Colonic mucosa (tissue), 4 donors: ENCODE measurements around the gene FAM8A1. TPM values are rescaled to one million over a fixed set of nuclear protein-coding genes. Genes with fewer than 3 reads are reported as not detected.

Experiments
- DNase-seq: peaks from one replicate; pipeline ENCODE4 v3.0.0-alpha.2; 2020
- H3K27ac ChIP-seq: fragments of 200-600 bp; one replicate; pipeline ENCODE4 v1.8.0; 2021
- H3K27me3 ChIP-seq: fragments of 200-600 bp; one replicate; pipeline ENCODE4 v1.8.0; 2021
- H3K36me3 ChIP-seq: fragments of 200-600 bp; one replicate; pipeline ENCODE4 v1.8.0; 2021
- H3K4me1 ChIP-seq: fragments of 200-600 bp; one replicate; pipeline ENCODE4 v1.8.0; 2021; ENCODE audit warnings: mild to moderate bottlenecking
- H3K4me3 ChIP-seq: fragments of 200-600 bp; one replicate; pipeline ENCODE4 v1.8.0; 2021
- H3K9ac ChIP-seq, 2 donors: one replicate each; pipeline ENCODE4 v1.7.0; 2013; ENCODE audit warnings: control low read depth in 2 of 2, low read depth in 2 of 2, low read length in 2 of 2
- H3K9me3 ChIP-seq: fragments of 200-600 bp; one replicate; pipeline ENCODE4 v1.8.0; 2021
- intact Hi-C: fragments of 100-400 bp; cut with DNase I; formaldehyde crosslinking; loops from one replicate; pipeline ENCODE4 v1.14.1; 2022
- total RNA-seq, 2 donors: library from RNA; stranded (reverse); fragmentation: NEBNext Ultra II Directional in 1 of 2; extraction: Animal tissue kit (Norgen Biotek cat#: 25700) in 1 of 2; gene quantifications; one replicate each; pipeline ENCODE4 v1.2.1, GENCODE V29; 2021
- TF ChIP-seq, protein P1 (sequence below): fragments of 200-600 bp; IDR thresholded peaks from one replicate; pipeline ENCODE4 v1.8.0; 2022; ENCODE audit warnings: antibody characterized with exemption, mild to moderate bottlenecking
- donor health status: healthy.
- donor health status: DM: no; HTN: no; CAD: no.
- donor health status: DM: no; HTN: no; CAD: no.

FAM8A1 gene
- total RNA-seq, 2 donors from 2014 or later, result 23.6 to 47.9 TPM

DNA sequence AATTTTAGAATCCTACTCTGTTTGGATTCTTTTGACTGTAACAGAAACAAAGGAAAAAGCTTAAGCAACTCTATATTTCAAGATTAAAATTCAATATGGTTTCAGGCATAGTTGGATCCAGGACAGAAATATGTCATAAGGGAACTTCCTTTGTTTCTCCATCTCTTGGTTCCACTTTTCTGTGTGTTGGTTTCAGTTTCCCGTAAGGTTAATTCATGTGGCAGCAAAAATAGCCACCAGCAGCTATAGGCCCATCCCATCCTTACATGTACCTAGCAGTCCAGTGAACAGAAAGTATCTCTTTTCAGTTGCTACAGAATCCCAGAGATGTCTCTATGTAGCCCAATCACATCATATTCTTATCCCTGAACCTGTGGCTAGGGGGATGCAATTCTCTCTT, 8.8 kb upstream of the FAM8A1 start:
- intact Hi-C loops, result no loop called here
- H3K27ac ChIP-seq, result no peak overlapping the region
- no peaks in the 10 kb centered on the region for H3K36me3 ChIP-seq
- TF ChIP-seq, protein P1, sequence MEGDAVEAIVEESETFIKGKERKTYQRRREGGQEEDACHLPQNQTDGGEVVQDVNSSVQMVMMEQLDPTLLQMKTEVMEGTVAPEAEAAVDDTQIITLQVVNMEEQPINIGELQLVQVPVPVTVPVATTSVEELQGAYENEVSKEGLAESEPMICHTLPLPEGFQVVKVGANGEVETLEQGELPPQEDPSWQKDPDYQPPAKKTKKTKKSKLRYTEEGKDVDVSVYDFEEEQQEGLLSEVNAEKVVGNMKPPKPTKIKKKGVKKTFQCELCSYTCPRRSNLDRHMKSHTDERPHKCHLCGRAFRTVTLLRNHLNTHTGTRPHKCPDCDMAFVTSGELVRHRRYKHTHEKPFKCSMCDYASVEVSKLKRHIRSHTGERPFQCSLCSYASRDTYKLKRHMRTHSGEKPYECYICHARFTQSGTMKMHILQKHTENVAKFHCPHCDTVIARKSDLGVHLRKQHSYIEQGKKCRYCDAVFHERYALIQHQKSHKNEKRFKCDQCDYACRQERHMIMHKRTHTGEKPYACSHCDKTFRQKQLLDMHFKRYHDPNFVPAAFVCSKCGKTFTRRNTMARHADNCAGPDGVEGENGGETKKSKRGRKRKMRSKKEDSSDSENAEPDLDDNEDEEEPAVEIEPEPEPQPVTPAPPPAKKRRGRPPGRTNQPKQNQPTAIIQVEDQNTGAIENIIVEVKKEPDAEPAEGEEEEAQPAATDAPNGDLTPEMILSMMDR, result no peak
- no peak for DNase-seq
- no peaks in the 10 kb centered on the region for H3K4me1 ChIP-seq
- H3K9ac ChIP-seq, result no peak overlapping the region
- no peaks in the 10 kb centered on the region for H3K27me3 ChIP-seq
- no peak overlapping the region for H3K4me3 ChIP-seq
- no peaks in the 10 kb centered on the region for H3K9me3 ChIP-seq

DNA sequence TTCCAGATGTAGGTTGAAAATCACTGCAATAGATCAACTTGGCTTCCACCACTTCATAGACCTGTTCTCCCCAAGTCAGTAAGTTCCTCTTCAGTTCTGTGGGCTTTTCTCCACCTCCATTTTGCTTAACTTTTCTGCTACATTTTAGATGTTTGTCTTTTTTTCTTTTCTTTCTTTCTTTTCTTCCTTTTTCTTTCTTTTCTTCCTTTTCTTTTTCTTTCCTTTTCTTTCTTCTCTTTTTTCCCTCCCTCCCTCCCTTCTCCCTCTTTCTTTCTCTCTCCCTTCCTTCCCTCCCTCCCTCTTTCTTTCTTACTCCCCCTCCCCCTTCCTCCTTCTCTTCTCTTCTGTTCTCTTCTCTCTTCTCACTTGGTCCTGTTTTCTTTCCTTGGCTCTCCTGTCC, 6.9 kb upstream of the FAM8A1 start:
- Histone ChIP-seq H3K4me3 (no peak overlapping the region), H3K9ac (no peak overlapping the region), H3K36me3 (no peaks in the 10 kb centered on the region), H3K27ac (no peak overlapping the region), H3K27me3 (no peaks in the 10 kb centered on the region), H3K4me1 (no peaks in the 10 kb centered on the region), H3K9me3 (no peaks in the 10 kb centered on the region)
- DNase-seq, result no peak
- intact Hi-C loops, result no loop called here
- TF ChIP-seq, protein P1, result no peak

DNA sequence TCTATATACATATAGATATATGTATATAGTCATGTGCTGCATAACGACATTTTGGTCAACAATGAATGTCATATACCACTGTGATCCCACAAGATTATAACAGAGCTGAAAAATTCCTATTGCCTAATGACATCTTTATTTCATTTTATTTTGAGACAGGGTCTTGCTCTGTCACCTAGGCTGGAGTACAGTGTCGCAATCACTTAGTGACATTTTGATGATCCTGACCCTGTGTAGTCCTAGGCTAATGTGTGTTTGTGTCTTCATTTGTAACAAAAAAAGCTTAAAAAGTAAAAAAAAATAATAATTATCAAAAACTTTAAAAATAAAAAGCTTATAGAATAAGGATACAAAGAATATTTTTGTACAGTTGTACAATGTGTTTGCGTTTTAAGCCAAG, 4.0 kb upstream of the FAM8A1 start:
- no peak for DNase-seq
- intact Hi-C loops, result no loop called here
- TF ChIP-seq, protein P1, result no peak

DNA sequence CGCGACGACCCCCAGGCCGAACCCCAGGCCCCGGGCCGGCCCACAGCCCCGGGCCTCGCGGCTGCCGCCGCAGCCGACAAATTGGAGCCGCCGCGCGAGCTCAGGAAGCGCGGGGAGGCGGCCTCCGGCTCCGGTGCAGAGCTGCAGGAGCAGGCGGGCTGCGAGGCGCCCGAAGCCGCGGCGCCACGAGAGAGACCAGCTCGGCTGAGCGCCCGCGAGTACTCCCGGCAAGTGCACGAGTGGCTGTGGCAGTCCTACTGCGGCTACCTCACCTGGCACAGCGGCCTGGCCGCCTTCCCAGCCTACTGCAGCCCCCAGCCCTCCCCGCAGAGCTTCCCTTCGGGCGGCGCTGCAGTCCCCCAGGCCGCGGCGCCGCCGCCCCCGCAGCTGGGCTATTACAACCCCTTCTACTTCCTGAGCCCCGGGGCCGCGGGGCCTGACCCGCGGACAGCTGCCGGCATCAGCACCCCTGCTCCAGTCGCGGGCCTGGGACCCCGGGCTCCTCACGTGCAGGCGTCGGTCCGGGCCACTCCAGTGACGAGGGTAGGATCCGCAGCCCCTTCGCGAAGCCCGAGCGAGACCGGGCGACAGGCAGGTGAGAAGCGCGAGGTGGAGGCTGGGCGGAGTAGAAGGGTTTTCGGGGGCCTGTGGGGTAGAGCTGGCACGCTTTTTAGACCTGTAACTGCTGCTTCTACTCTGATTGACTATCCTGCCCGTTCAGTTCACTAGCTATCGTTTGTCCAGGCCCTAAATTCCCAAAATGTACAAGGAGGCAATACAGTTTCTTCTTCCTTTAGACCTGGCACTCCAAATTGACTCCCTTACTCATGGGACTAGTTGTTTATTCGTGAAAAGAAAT, 654 bp downstream of the FAM8A1 start:
- H3K9me3 ChIP-seq, result no peaks in the 10 kb centered on the region
- no peaks in the 10 kb centered on the region for H3K36me3 ChIP-seq
- peak overlapping the region; percentile 96 for H3K27ac ChIP-seq
- peaks cover 17% of the 10 kb centered on the region for H3K4me1 ChIP-seq
- no peaks in the 10 kb centered on the region for H3K27me3 ChIP-seq
- TF ChIP-seq, protein P1, result no peak
- intact Hi-C loops, result loop anchor here (10.0 kb wide), 2 partner anchors 54 to 104 kb away; partner anchors contain the start of gene NUP153
- peak; percentile 54 for DNase-seq
- peak overlapping the region; percentile 94 for H3K4me3 ChIP-seq
- H3K9ac ChIP-seq, result peak overlapping the region; percentile 90 to 94

More for the DNA sequence above, 4.0 kb upstream of the FAM8A1 start:
- Histone ChIP-seq H3K4me1 (no peaks in the 10 kb centered on the region), H3K36me3 (no peaks in the 10 kb centered on the region), H3K9me3 (no peaks in the 10 kb centered on the region), H3K9ac (no peak overlapping the region), H3K4me3 (no peak overlapping the region), H3K27ac (no peak overlapping the region), H3K27me3 (no peaks in the 10 kb centered on the region)

DNA sequence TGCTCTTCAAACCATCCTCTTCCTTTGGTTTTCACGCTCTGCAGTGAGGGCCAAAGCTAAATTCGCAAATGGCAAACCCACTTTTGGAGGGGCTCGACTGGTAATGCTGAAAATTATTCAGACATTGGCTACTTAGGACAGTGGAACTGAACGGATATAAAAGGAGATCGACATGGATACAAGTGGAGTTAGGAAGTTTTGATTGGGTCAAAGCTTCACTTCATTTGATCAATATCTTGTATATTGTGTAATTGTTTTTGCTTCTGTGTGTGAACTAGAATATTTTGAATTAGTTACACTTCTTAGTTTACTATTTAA, 1.2 kb downstream of the FAM8A1 start:
- peak overlapping the region; percentile 96 for H3K27ac ChIP-seq
- no peaks in the 10 kb centered on the region for H3K27me3 ChIP-seq
- no peaks in the 10 kb centered on the region for H3K36me3 ChIP-seq
- intact Hi-C loops, result loop anchor here (10.0 kb wide), 2 partner anchors 53 to 103 kb away; partner anchors contain the start of gene NUP153
- TF ChIP-seq, protein P1, result no peak
- peak overlapping the region; percentile 90 to 94 for H3K9ac ChIP-seq
- H3K4me3 ChIP-seq, result peak overlapping the region; percentile 94
- DNase-seq, result no peak
- peaks cover 17% of the 10 kb centered on the region for H3K4me1 ChIP-seq
- H3K9me3 ChIP-seq, result no peaks in the 10 kb centered on the region
